Stimulated activated CD4-positive, alpha-beta T cell treated with anti-CD3 and anti-CD28 coated beads, Interleukin-4, amount 100 ng/mL, for 4 hours (primary cell): ENCODE data around the gene DDX24.

Experiments
- DNase-seq, 2 experiments: peaks; one replicate each; pipeline ENCODE4 v3.0.0-alpha.2; 2020

DDX24 gene

GRCh38 chr14:94029671-94030203 is 51.3 kb downstream of the DDX24 start:
- DNase-seq, result no peak

GRCh38 chr14:94029265-94029664 is 51.7 kb downstream of the DDX24 start:
- no peak for DNase-seq

GRCh38 chr14:94028450-94028826 is 52.6 kb downstream of the DDX24 start:
- DNase-seq, result no peak

- DNase-seq, result no peak
Observed at GRCh38 chr14:94027566-94028449, 53.2 kb downstream of the DDX24 start.

- DNase-seq, result no peak
Observed at GRCh38 chr14:94026889-94027469, 54.0 kb downstream of the DDX24 start.

GRCh38 chr14:94026173-94026888 is 54.7 kb downstream of the DDX24 start, which contains the start of gene OTUB2:
Gene OTUB2, plus strand, starts transcription at chr14:94026340. Its CDS starts 198 bp downstream, at chr14:94026538.
- DNase-seq, result peak; percentile 91 to 95

GRCh38 chr14:94025720-94026119 is 55.3 kb downstream of the DDX24 start:
- DNase-seq, result no peak

- no peak for DNase-seq
Observed at GRCh38 chr14:94024549-94024948, 56.5 kb downstream of the DDX24 start.

- DNase-seq, result no peak
Observed at GRCh38 chr14:94022532-94023411, 58.2 kb downstream of the DDX24 start.

GRCh38 chr14:94021416-94022157 is 59.4 kb downstream of the DDX24 start:
- no peak for DNase-seq

- no peak for DNase-seq
Observed at GRCh38 chr14:94021001-94021400, 60.0 kb downstream of the DDX24 start.

- DNase-seq, result no peak
Observed at GRCh38 chr14:94020267-94020666, 60.7 kb downstream of the DDX24 start.

- DNase-seq, result no peak
Observed at GRCh38 chr14:94019329-94019728, 61.7 kb downstream of the DDX24 start.

- DNase-seq, result no peak
Observed at GRCh38 chr14:94018308-94018707, 62.7 kb downstream of the DDX24 start.

GRCh38 chr14:94016446-94016976 is 64.5 kb downstream of the DDX24 start:
- no peak for DNase-seq

- DNase-seq, result no peak
Observed at GRCh38 chr14:94015223-94015622, 65.8 kb downstream of the DDX24 start.

GRCh38 chr14:94014382-94014781 is 66.6 kb downstream of the DDX24 start:
- DNase-seq, result no peak

- DNase-seq, result no peak
Observed at GRCh38 chr14:94011795-94012194, 69.2 kb downstream of the DDX24 start.

- no peak for DNase-seq
Observed at GRCh38 chr14:94010625-94011024, 70.4 kb downstream of the DDX24 start.

- DNase-seq, result no peak
Observed at GRCh38 chr14:94009767-94010166, 71.2 kb downstream of the DDX24 start.

- no peak for DNase-seq
Observed at GRCh38 chr14:94008234-94008633, 72.8 kb downstream of the DDX24 start.
